Right atrium auricular region (tissue), 2 donors: ENCODE data around the gene BHLHE23. TPM values are rescaled to one million over a fixed set of nuclear protein-coding genes. Genes with fewer than 3 reads are reported as not detected.
A peak's percentile ranks its signal among the peaks of the same experiment; 100 is the strongest.

Experiments
- DNase-seq: peaks from one replicate; pipeline ENCODE4 v3.0.0-alpha.2; 2019; ENCODE audit warnings: low spot score
- H3K27ac ChIP-seq, 2 donors: fragments of 200-600 bp; sonication (generic); 1 replicate in 1 of 2; 2 replicates in 1 of 2; pipeline ENCODE4 v1.5.1; 2016 to 2019
- H3K27me3 ChIP-seq, 2 donors: fragments of 200-600 bp; sonication (generic); one replicate each; pipeline versions ENCODE4 v1.5.1 to v1.6.0; 2017 to 2019
- H3K36me3 ChIP-seq: fragments of 200-600 bp; sonication (generic); one replicate; pipeline ENCODE4 v1.5.1; 2016
- H3K4me1 ChIP-seq, 2 donors: fragments of 200-600 bp; sonication (generic); one replicate each; pipeline versions ENCODE4 v1.5.1 to v1.6.0; 2017 to 2019
- H3K4me3 ChIP-seq, 2 donors: fragments of 200-600 bp; sonication (generic); 1 replicate in 1 of 2; 2 replicates in 1 of 2; pipeline ENCODE4 v1.5.1; 2017 to 2019; ENCODE audit warnings: mild to moderate bottlenecking in 1 of 2, moderate library complexity in 1 of 2
- H3K9me3 ChIP-seq, 2 donors: fragments of 200-600 bp; sonication (generic); one replicate each; pipeline ENCODE4 v1.5.1; 2019
- total RNA-seq, 2 donors: library from RNA; depleted of rRNA; stranded (reverse); fragments of >200 nt; gene quantifications; one replicate each; pipeline ENCODE4 v1.1.0, GENCODE V29; 2016
- TF ChIP-seq, protein P1 (sequence below), 2 donors: fragments of 200-600 bp; sonication (generic); IDR thresholded peaks; one replicate each; pipeline ENCODE4 v1.5.1; 2019; ENCODE audit warnings: antibody characterized with exemption in 2 of 2

BHLHE23 gene
- total RNA-seq, 2 donors from 2014 or later = not detected

DNA sequence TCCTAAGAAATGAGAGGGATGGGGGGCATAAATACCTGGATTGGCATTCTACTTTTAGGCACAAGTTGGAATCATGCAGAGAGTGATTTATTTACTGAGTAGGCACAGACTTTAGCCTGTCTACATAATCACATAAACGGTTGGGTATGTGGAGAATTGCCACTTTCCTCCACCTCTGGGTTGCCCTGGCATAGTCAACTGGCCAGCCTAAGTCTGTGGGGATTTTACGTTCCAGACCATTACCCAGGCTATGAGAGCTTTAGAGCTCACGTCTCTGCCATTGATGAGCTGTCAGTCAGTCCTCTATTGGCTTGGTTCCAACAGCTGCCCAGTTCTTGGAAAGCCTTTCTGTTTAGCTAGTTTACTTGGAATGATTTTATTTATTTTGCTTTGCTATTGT, 5.0 kb upstream of the BHLHE23 start:
- TF ChIP-seq, protein P1, sequence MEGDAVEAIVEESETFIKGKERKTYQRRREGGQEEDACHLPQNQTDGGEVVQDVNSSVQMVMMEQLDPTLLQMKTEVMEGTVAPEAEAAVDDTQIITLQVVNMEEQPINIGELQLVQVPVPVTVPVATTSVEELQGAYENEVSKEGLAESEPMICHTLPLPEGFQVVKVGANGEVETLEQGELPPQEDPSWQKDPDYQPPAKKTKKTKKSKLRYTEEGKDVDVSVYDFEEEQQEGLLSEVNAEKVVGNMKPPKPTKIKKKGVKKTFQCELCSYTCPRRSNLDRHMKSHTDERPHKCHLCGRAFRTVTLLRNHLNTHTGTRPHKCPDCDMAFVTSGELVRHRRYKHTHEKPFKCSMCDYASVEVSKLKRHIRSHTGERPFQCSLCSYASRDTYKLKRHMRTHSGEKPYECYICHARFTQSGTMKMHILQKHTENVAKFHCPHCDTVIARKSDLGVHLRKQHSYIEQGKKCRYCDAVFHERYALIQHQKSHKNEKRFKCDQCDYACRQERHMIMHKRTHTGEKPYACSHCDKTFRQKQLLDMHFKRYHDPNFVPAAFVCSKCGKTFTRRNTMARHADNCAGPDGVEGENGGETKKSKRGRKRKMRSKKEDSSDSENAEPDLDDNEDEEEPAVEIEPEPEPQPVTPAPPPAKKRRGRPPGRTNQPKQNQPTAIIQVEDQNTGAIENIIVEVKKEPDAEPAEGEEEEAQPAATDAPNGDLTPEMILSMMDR (IDR thresholded peaks at IDR 0.05) = no peak
- DNase-seq = no peak
- peaks cover 0 to 23% of the 10 kb centered on the region in 2 donors for H3K4me1 ChIP-seq
- H3K4me3 ChIP-seq = no peak overlapping the region
- peaks cover 3 to 21% of the 10 kb centered on the region in 2 donors for H3K9me3 ChIP-seq
- peaks cover 27 to 37% of the 10 kb centered on the region in 2 donors for H3K27me3 ChIP-seq
- no peak overlapping the region for H3K27ac ChIP-seq
- H3K36me3 ChIP-seq = no peaks in the 10 kb centered on the region

DNA sequence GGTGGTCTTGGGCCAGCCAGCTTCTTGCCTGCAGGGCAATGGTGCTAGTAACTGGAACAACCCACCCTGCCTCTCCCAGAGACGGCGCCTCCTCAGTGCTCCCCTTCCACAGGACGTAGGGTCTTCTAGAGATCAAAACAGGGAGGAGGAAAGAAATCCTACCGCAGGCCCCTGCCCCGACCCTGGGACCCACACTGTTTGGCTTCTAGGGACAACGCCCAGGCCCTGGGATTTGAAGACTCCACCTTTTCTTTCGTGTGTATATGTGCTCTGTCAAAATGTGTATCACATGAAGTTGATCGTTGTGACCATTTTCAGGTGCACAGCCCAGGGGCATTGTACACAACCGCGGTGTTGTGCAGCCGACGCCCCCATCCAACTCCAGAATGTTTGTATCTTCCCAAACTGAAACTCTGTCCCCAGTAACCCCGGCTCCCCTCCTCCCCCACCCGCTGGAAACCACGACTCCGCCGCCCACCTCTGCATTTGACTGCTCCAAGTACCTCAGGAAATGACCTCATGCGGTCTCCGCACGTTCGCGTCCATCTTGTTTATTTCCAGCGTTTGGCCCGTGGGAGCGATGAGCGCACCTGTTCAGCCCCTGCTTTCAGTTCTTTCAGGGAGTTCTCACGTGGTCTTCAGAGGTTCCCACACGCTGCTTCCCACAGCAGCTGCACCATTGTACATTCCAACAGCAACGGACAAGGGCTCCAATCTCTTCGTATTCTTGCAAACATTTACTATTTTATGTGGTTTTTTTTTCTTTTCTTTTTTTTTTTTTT, 3.4 kb upstream of the BHLHE23 start:
- Histone ChIP-seq H3K4me3 (no peak overlapping the region), H3K36me3 (no peaks in the 10 kb centered on the region), H3K4me1 (peaks cover 0 to 30% of the 10 kb centered on the region in 2 donors), H3K27me3 (peaks cover 27 to 44% of the 10 kb centered on the region in 2 donors), H3K9me3 (peaks cover 3 to 21% of the 10 kb centered on the region in 2 donors), H3K27ac (no peak overlapping the region)
- TF ChIP-seq, protein P1 (IDR thresholded peaks at IDR 0.05) = no peak
- DNase-seq = no peak

- DNase-seq = peak; percentile 65
- Histone ChIP-seq H3K9me3 (peaks cover 3 to 19% of the 10 kb centered on the region in 2 donors), H3K4me3 (peak overlapping the region in 1 of 2 donors; percentile 18), H3K4me1 (peaks cover 0 to 35% of the 10 kb centered on the region in 2 donors), H3K36me3 (no peaks in the 10 kb centered on the region), H3K27me3 (peaks cover 32 to 52% of the 10 kb centered on the region in 2 donors), H3K27ac (no peak overlapping the region)
- TF ChIP-seq, protein P1 (IDR thresholded peaks at IDR 0.05) = peak; percentile 89 to 98
These were observed 2.5 kb upstream of the BHLHE23 start for GRCh38 chr20:63009045-63009961.

- DNase-seq = no peak
- Histone ChIP-seq H3K4me3 (peak overlapping the region in 1 of 2 donors; percentile 18), H3K27ac (no peak overlapping the region), H3K27me3 (peaks cover 38 to 58% of the 10 kb centered on the region in 2 donors), H3K36me3 (no peaks in the 10 kb centered on the region), H3K9me3 (peaks cover 3 to 12% of the 10 kb centered on the region in 2 donors), H3K4me1 (peaks cover 0 to 35% of the 10 kb centered on the region in 2 donors)
- TF ChIP-seq, protein P1 (IDR thresholded peaks at IDR 0.05) = no peak
These were observed 1.8 kb upstream of the BHLHE23 start for GRCh38 chr20:63008541-63009044.

- DNase-seq = no peak
- TF ChIP-seq, protein P1 (IDR thresholded peaks at IDR 0.05) = no peak
These were observed 1.1 kb upstream of the BHLHE23 start for GRCh38 chr20:63007646-63008488.

More at GRCh38 chr20:63007646-63008488, 1.1 kb upstream of the BHLHE23 start:
- H3K27me3 ChIP-seq = peaks cover 42 to 61% of the 10 kb centered on the region in 2 donors
- H3K4me1 ChIP-seq = peaks cover 0 to 35% of the 10 kb centered on the region in 2 donors
- no peaks in the 10 kb centered on the region for H3K36me3 ChIP-seq
- no peak overlapping the region for H3K27ac ChIP-seq
- peak overlapping the region in 1 of 2 donors; percentile 30 for H3K4me3 ChIP-seq
- H3K9me3 ChIP-seq = peaks cover 1 to 5% of the 10 kb centered on the region in 2 donors
